Middle frontal gyrus (tissue), 1 donor: Measurements from ENCODE around the gene TBXAS1.

Experiments used
- DNase-seq: peaks from one replicate; pipeline ENCODE4 v3.0.0-alpha.2; 2015; ENCODE audit warnings: low spot score; ENCODE audit errors: extremely low spot score

Gene TBXAS1

GRCh38 chr7:139854124-139854511 lies 25.1 kb downstream of the TBXAS1 start:
- no peak for DNase-seq

GRCh38 chr7:139854803-139855497 lies 25.9 kb downstream of the TBXAS1 start:
- no peak for DNase-seq

- DNase-seq, result peak; percentile 6
These were observed 26.6 kb downstream of the TBXAS1 start for GRCh38 chr7:139855498-139856270.

DNA sequence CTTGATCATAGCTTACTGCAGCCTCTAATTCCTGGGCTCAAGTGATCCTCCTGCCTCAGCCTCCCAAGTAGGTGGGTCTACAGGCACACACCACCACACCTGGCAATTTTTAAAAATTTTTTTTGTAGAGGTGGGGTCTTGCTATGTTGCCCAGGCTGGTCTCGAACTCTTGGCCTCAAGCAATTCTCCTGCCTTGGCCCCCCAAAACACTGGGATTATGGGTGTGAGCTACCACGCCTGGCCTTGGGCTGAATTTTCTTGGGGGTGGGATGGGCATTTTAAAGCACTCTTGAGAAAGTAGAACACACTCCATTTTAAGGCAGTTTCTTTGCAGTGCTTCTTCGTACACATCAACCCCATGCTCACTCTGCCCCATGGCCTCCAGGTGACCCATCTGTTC lies 28.7 kb downstream of the TBXAS1 start:
- DNase-seq, result no peak

GRCh38 chr7:139860090-139860775 lies 31.2 kb downstream of the TBXAS1 start:
- DNase-seq, result no peak

DNA sequence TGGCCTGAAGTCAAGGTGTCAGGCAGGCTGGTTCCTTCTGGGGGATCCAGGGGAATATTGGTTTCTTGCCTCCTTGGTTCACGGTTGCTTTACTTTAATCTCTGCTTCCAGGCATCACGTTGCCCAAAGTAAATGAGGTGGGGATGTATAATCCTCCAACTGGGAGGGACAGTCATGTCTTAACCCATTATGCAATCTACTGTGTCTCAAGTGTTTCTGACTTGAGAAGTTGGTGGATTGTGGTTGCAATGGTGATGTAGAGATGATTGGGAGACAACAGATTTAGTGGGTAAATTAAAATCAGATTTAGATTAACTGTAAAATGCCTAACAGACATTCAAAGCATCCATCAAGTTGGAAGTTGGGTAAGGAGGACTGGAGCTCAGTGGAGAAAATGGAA lies 32.7 kb downstream of the TBXAS1 start:
- no peak for DNase-seq

DNA sequence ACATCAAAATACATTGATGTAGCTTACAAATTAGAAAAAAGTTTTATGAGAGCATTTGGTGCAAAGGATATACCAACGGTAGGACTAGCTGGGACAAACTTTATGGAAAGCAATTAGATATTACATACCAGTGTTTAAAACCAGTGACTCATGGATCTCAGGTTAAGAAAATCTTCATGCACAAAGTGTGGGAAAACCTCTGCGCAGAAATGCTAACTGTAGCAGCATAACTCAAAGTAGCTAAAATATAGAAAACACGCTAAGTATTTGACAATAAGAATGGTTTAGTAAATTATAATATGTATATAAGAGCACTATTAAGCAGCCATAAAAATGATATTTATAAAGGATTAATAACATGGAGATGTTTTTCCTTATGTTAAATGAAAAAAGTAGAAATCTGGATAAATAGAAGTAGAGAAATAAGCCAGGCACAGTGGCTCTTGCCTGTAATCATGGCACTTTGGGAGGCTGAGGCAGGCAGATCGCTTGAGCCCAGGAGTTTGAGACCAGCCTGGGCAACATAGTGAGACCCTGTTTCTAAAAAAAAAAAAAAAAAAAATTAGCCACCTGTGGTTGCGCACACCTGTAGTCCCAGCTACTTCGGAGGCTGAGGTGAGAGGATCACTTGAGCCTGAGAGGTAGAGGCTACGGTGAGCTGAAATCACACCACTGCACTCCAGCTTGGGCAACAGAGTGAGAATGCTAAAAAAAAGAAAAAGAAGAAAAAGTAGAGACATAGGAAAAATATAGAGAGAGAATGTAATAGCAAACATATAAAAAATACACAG lies 37.2 kb downstream of the TBXAS1 start:
- no peak for DNase-seq

- DNase-seq, result no peak
These were observed 38.8 kb downstream of the TBXAS1 start for GRCh38 chr7:139867847-139868246.

DNA sequence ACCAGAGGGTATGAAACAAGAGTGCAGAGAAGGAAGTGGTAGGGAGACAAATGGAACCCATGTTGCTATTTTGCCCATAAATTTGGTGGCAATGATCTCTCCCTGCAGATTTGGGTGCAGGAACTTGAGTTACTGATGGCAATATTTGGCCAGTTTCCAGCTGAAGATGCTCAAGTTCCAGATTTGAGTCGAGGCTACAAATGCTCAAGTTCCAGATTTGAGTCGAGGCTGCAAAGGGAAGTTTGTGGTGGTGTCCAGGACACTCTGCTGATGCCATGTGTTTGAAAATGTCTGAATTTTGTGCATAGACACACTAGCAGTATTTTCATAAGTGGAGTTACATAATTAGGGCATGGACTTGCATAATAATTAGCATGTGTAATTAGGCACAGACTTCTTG lies 40.8 kb downstream of the TBXAS1 start:
- no peak for DNase-seq

DNA sequence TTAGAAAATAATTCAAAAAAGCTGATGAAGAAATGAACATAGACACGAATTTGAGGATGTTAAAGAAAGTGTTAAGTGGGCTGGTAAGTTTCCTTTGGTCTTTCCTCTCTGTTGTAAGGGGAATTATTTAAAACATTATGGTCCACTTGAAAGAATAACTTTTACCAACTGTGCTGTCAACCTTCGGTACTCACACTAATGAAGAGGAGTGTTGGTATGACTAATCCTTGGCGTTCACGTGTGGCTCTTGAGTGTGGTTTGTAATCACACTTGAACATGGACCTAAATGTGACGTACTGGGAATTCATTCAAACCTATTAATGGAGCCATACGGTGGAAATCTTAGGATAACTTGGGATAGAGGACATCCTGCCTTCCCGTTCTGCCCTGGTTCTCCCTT lies 41.3 kb downstream of the TBXAS1 start:
- DNase-seq, result no peak

- DNase-seq, result no peak
These were observed 42.3 kb downstream of the TBXAS1 start for GRCh38 chr7:139871331-139871730.

DNA sequence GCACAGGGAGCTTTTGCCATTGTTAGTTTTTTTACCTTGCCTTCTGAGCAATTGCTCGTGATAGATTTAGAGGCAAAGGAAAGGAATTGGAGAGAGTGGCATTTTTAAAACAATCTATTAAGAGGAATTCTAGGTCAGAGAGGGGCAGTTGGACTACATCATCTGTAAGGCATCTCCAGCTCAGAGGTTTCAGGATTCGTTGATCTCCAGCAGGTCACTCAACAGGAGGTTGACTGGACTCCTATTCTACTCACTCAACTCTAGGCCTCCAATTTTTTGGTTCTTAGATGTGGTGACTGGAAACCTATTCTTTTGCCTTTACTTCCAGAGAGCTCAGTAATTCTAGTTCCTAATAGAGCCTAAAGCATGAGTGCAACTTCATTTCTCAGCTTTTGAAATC lies 42.8 kb downstream of the TBXAS1 start:
- DNase-seq, result no peak

GRCh38 chr7:139873593-139874301 lies 44.7 kb downstream of the TBXAS1 start:
- DNase-seq, result no peak

DNA sequence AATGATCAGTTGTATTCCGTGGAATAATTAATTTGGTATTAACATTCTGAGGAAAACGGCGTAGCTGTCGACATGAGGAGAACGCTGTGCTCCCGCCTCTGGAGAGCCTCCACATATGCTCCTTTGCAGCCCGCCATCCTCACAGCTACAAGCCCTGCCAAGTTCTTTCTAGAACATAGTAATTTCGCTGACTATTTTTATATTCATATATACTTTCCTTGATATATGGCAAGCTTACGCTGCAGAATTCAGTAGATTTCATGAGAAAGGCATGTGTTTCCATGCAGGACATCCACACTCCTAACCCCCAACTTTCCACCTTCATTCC lies 45.2 kb downstream of the TBXAS1 start:
- DNase-seq, result no peak

DNA sequence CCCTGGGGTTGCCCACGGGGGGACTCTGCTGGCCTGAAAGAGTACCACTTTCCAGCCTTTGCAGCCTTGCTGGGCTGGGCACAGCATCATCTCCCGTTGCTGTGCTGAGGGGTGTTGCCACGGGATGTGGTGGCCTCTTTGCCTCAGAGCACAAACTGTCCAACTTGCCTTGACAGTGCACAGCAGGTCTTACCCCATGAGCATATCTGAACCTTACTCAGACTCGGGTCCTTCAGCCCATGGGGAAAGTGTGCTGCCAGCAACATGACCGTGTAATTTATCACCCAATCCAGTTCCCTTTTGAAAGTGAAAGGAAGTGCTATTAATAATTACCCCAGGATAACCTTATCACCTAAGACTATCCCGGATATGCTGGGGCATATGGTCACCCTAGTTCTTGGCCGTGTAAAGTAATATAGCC lies 46.8 kb downstream of the TBXAS1 start:
- DNase-seq, result no peak

- DNase-seq, result no peak
These were observed 47.7 kb downstream of the TBXAS1 start for GRCh38 chr7:139876622-139877283.

DNA sequence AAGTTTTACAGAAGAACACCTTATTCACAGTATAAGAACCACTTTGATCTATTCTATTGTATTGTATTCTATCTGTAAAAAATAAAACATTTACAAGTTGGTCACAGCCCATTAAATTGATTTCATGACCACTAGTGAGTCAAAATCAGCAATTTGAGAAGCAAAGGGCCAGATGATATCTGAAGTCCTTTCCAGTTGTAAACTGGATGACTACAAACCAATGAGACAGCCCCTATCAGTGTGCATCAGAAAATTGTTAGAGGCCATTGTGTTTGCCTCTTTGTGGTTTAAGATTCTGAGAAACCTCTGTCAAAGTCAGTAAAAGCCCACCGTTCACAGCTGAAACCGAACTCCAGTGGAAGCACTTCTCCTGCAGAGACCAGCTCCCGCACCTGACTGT lies 54.8 kb downstream of the TBXAS1 start:
- DNase-seq, result no peak

- DNase-seq, result no peak
These were observed 55.4 kb downstream of the TBXAS1 start for GRCh38 chr7:139884441-139884840.

DNA sequence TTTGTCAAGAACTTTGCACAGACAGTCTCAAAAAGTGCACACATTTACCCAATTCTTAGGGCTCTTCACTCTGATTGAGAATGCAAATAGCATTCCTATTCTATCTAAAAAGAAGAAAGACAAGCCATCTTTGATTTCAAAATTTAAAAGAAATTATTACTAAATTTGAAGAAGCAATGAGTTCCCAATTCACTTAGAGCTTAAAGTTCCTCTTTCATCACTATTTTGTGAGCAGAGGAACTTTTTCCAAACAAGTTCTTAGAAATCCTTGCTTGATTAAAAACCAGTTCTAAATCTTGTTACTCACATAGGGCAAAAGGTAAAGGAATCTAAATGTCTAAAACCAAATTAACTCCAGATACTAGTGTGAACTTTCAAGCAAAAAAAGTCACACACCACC lies 56.4 kb downstream of the TBXAS1 start:
- DNase-seq, result no peak

- DNase-seq, result no peak
These were observed 57.1 kb downstream of the TBXAS1 start for GRCh38 chr7:139886206-139886605.

- DNase-seq, result no peak
These were observed 57.8 kb downstream of the TBXAS1 start for GRCh38 chr7:139886899-139887298.
